GM21737 (cell line): ENCODE results near the gene C9orf43.
"Not testable (repeated sequence)": the region's sequence is repeated elsewhere in the genome, so short reads cannot be mapped to it uniquely, and the experiment has no call there.

Experiments used
- ATAC-seq: cut with Tn5 transposase; IDR thresholded peaks from one replicate; pipeline ENCODE4 v1.9.1; 2021; ENCODE audit warnings: mild to moderate bottlenecking, moderate library complexity; ENCODE audit not compliant: unreplicated experiment

C9orf43 gene

DNA sequence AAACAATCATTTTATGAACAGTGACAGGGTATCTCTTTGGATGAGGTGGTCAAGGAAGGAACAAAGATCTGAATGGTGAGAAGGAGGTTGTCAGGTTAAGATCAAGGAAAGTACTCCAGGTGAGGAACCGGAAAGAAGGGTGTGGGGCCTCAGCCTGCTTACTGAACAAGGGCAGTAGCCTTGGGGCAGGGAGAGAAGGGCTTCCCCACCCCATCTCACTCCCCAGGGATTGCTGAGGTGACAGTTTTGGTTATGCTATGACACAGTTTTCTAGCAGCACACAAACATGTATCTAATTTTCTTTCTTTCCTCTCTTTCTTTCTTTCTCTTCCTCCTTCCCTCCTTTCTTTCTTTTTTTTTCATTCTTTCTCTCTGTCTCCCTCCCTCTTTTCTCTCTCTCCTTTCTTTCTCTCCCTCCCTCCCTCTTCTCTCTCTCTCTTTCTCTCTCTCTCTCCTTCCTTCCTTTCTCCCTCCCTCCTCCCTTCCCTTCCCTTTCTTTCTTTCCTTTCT lies 29.6 kb upstream of the C9orf43 start:
- peak; percentile 53 for ATAC-seq

DNA sequence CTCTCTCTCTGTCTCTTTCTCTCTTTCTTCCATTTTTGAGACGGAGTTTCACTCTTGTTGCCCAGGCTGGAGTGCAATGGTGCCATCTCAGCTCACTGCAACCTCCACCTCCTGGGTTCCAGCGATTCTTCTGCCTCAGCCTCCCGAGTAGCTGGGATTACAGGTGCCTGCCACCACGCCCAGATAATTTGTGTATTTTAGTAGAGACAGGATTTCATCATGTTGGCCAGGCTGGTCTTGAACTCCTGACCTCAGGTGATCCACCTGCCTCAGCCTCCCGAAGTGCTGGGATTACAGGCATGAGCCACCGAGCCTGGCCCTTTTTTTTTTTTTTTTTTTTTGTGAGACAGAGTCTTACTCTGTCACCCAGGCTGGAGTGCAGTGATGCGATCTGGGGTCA lies 29.1 kb upstream of the C9orf43 start:
- ATAC-seq: not testable (repeated sequence)

DNA sequence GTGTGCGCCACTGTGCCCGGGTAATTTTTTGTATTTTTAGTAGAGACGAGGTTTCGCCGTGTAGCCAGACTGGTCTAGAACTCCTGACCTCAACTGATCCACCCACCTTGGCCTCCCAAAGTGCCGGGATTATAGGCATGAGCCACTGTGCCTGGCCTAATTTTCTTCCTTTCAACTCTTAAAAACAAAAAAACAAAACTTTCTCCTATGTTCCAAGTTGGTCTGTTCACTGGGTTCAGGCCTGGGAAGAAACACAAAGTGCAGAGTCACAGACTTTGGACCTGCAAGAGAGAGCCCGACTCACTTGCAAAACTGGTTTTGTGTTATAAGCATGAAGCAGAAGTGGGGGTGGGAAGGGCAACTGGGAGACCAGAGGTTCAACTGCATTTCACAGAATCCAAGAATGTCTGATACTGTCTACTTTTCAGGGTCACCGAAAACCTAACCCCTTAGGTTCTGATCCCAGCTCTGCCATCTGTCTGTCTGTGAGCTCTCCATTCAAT lies 28.6 kb upstream of the C9orf43 start:
- ATAC-seq: no peak

DNA sequence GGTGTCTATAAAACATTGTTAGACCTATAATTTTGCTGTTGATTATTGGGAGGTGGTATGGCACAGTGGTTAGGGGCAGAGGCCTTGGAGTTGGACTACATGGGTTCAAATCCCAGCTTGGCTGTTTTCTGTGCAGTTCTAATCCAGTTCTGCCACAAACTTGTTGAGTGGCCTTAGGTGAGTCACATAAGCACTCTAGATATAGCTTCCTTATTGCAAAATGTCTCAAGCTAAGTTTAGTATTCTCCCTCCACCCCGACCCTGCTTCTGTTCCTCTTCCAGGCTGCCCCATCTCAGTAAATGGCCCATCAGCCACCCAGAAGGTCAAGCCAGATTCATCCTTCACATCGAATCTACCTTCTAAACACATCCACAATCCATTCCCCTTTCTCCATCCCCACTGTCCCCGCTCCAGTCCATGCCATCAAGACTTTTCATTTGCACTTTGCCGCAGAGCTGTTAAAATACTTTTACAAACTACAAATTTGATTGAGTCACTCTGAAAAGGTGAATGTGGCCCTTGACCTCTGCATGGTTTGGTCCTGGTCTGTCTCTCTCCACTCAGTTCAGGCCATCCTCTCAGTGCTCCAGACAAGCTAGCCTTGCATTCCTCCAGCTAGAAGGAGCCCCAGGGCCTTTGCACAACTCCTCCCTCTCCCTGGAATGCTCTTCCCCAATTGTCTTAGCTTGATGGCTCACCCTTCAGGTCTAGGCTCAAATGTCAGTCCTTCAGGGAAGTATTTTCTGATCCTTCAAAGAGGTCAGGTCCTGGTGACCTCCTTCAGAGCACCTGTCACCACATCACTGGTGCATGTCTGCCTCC lies 23.8 kb upstream of the C9orf43 start:
- no peak for ATAC-seq

DNA sequence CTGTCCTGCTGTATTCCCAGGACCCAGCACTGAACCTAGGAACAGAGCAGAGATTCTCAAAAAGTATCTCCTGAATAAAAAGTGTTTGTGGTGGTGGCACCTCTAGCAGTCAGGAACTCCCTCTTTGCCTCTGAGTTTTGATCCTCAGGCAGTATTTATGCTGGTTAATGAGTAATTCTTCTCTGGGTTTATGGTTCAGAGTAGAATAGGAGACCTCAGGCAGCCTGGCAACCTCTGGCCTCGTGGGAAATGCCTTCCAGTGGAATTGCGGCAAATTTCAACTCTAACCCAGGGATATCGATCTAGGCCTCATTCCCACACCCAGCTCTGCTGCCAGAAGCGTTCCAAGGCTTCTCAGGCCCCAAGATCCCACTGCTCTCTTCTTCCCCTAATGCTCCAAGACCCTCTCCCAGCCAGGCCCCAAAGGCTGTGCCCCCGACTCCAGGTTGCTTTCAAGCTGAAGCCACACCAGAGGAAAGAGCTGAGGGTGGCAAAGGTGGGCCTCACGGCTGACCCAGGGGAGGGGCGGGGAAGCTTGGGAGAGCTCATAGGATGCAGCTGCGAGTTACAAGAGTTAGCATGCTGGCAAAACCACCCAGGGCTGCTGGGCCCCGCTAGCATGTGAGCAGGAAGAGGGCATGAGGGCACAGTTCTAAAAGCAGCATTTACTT lies 22.9 kb upstream of the C9orf43 start:
- ATAC-seq: no peak

DNA sequence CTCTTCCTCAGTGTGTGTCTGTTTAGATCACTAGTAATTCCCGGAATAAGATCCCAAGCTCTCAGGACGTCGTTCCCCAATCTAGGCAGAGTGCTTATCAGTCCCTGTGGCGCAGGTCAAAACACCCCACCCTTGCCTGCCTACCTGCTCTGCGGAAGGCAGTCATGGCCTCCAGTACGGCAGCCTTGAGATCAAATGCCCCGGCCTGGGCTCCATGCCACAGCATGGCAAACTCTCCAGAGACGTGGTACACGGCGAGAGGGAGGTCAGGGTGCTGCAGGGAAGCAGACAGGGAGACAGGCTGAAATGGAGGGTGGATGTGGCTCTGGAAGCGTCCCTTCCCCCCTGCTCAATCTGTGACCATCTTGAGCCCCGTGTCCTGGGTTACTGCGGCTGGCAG lies 21.7 kb upstream of the C9orf43 start:
- no peak for ATAC-seq

DNA sequence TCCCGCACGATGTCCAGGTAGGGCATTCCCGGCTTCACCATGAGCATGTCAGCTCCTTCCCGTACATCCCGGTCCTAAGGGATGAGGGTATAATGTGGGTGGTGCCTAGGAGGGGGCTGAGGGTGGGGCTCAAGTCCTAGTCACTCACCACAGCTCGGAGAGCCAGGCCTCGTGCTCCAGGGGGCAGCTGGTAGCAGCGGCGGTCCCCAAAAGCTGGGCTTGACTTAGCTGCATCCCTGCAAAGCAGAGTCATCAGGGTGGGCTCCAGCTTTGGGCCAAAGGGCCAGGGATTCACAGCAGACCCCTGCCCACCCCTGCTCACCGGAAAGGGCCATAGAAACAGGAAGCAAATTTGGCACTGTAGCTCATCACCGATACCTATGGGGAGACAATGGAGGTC lies 21.1 kb upstream of the C9orf43 start:
- no peak for ATAC-seq

DNA sequence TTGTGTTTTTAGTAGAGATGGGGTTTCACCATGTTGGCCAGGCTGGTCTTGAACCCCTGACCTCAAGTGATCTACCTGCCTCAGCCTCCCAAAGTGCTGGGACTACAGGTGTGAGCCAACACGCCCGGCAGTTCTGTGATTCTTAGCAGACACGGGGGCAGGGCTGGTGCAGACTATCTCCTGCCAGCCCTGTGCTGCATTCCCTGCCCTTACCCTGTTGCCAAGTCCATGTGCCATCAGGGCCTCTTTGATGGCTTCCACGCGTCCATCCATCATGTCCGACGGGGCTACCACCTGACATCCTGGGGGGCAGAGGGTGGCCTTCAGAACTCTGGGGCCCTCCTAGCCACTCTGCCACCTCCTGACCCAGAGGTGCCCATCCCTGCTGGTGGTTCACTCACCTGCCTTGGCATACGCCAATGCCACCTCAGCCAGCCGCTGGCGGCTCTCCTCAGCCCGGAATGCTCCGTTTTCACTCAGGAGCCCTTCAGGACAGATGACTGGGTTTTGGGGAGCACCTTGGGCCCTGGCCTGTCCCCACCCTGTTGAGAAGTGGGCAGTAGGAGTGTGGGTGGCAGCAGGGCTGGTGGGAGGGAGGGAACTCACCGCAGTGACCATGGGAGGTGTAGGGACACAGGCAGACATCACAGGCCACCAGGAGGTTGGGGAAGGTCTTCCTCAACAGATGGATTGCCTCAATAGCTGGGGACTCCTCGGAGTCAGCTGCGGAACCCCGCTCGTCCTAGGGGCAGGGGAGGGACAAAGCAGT lies 20.2 kb upstream of the C9orf43 start:
- ATAC-seq: no peak

DNA sequence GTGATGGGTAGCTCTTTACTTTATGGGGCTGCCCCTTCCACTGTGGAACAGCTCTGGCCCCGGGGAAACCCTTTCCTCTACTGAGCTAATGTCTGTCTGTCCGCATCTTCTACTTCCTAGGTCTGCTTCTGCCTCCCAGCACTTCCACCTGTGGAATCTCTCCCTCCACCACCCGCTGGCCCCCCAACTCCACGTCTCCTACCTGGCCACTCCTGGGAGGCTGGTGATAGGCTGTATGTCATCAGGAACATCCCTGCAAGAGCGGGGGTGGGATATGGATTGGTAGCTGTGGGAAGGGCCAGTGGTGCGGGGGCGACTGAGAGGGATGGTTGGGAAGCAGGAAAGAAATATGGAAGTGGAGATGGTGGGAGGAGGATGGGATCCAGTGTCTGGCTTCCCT lies 18.6 kb upstream of the C9orf43 start:
- no peak for ATAC-seq

DNA sequence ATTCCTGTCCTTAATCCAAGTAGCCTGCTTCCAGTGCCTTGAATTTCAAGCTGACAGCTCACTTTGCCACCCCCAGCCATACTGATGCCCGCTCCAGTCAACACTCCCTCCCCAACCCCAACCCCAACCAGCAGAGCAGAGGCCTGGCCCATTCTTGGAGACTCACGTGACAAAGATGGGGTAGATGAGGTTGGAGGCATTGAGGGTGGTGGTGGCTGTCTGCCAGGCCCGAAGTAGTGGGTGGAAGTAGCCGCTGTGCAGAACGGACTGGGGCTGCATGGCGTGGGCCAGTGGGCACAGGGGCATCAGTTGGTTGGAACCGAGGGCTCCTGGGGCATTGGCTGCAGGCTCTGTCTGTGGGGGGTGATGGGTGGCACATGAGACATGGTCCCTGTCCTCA lies 17.3 kb upstream of the C9orf43 start:
- ATAC-seq: no peak

DNA sequence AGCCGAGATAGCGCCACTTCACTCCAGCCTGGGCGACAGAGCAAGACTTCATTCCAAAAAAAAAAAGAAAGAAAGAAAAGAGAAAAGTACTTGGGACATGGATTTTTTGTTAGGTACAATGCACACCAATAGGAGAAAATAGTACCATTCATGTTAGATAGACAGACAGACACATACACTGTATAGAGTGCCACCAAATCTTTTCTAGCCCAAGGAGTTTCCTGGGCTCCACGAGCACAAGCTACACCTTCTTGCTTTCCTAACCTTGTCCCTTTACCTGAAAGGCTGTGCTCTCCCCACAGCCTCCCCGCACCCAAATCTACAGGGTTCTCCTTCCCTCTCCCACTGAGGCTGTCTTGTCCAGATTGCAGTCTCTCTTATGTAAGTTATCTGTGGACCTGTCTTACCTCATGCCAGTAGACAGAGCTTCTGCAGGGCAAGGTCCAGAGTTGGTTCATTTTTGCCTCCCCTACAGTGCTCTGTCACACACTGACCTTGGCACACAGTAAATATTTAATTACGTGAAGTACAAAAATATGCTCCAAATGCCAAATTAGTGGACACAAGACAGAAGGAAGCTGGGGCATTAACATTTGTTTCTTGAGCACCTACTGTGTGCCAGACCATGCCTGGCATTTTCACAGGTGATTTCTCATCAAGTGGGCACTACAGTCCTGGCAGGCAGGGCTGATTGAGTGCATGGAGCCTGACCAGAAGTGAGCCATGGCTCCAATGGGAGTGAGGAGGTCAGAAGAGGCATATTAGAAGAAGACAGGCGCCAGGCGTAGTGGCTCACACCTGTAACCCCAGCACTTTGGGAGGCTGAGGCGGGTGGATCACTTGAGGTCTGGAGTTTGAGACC lies 15.3 kb upstream of the C9orf43 start:
- ATAC-seq: no peak

DNA sequence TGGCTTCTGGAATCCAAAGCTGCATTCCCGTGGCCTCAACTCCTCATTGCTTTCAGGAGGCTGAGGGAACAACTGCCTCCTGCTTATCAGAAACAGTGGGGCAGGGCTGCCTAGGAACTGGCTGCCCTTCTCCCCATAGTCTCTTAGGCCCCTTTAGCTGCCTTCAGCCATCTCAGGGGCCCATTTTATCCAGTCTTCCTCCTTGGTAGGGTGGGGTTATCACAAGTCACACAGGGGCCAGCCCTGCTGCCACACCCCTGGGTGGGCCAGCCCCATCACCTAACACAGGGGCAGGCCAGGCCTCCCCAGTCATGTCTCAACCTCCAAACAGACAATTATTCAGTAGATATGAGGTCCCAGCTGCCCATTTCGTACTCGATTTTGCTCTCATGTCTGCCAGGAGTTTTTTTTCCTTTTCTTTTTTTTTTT lies 13.3 kb upstream of the C9orf43 start:
- no peak for ATAC-seq

DNA sequence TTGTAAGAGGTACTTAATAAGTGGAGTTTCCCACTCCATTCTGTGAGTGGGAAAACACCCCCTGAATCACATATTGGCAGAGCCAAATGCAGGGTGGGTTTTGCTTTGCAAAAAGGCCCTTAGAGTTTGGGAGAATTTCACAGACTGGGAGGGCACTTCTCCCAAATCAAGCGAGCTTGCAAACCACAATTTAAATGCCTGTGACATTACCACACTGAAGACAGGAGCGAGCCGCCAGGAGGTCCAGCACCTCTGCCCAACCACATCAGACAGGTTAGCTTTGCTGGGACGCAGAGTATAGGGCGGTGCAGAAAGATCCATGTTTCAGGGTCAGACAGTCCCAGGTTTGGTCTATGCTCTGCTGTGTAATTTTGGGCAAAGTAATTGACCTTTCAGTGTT lies 11.8 kb upstream of the C9orf43 start:
- ATAC-seq: no peak

DNA sequence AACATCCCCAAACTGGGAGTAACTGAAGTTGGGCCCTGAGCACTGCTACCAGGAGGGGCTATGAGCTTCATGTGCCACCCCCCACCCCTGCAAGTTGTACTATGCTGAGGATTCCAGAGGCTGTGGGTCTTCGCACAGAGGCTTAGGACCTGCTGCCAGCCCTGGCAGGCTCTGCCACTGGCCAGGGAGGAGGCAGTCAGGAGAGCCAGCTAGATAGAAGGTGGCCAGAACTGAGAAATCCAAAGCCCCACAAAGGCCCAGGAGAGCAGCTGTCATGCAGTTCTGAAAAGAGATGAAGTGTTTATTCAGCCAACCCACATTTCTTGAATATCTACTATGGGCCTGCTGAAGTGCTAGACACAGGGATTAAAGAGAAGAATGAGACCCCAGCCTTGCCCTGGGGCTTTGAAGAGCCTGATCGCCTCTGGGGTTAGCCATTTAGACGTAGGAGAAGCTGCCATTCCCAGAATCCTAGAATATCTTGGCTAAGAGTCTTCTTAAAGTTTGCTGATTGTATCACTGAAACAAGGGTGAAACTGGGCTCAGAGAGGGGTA lies 10.8 kb upstream of the C9orf43 start:
- ATAC-seq: no peak

DNA sequence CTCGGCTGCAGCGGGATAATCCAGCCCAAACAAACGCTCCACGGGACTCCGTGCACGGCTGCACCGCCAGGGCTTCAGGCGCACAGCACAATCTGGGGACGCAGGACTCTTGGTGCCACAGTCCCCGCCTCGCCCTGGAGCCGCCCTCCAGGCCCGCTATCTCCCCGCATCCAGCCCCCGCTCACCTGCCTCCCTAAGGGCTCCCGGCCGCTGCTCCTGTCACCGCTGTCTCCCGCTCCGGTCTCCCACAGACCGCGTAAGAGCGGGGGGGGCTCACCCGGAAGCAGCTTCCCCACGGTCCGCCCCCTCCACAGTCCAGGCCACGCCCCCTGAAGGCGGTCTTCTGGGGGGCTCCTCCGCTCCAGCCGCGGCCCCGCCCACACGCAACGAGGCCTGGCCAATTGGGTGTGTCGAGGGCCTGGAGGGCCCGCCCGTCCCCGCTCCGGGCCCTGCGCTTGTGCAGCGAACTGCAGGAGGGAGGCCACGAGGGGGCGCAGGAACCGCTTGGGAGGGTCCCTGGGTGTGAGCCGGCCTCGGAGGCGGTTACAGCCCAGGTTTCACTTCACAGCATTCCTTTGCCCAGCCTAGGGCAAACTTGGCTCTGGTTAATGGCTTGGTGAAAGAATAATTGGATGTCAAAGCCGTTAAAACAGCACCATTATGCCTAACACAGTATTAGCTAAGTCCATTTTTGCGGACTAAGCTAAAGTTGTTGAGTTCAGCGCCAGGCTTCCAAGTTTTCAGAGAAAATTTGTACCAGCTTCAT lies 9.3 kb upstream of the C9orf43 start, which contains the start of gene ALAD:
Gene ALAD, minus strand, starts transcription at position 258 of the 766 bp plus-strand sequence. CDS start 7,725 bp downstream, outside the sequence.
- ATAC-seq: peak; percentile 99

DNA sequence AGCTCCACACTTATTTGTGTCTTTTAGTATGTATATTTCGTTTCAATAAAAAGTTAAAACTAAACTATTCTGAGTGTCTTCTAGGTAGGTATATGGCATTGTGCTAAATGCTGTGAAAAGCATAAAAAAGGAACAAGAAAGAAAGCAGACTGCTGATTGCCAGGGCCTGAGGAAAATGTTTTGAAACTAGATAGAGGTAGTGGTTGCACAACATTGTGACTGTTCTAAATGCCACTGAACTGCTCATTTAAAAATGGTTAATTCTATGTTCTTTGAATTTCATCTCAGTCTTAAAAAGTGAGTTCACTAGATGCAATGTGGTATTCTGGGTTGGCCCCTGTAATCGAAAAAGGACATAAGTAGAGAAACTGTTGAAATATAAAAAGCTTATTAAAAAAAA lies 6.9 kb upstream of the C9orf43 start:
- no peak for ATAC-seq

DNA sequence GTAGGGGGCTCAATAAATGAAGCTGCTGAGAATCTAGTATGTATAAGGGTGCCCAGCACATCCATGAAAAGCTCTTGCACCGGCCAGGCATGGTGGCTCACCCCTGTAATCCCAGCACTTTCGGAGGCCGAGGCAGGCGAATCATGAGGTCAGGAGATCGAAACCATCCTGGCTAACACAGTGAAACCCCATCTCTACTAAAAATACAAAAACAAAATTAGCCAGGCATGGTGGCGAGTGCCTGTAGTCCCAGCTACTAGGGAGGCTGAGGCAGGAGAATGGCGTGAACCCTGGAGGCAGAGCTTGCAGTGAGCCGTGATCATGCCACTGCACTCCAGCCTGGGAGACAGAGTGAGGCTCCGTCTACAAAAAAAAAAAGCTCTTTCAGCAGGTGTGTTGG lies 4.2 kb upstream of the C9orf43 start:
- ATAC-seq: not testable (repeated sequence)

DNA sequence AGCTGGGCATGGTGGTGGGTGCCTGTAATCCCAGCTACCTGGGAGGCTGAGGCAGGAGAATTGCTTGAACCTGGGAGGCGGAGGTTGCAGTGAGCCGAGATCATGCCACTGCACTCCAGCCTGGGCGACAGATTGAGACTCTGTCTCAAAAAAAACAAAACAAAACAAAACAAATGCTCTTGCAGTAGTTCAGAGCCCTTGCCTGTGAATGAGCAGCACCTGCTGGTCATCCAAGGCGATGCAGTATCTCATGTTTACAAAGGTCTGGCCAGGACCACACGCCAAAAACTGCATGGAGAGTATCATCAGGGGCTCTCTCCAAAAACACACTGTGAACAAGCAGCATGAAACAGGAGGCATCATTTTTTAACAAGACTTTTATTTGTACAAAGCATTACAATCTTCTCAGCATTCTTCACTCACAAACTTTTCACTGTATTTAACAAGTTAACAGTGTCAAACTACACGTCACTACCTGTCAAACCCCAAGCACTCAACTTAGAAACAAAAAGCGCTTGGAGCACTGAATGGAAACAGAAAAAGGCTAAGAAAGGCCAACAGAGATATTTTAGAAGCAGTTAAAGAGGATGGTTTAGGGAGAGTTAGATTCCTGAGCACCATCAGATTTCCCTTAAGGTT lies 3.6 kb upstream of the C9orf43 start:
- not testable (repeated sequence) for ATAC-seq

DNA sequence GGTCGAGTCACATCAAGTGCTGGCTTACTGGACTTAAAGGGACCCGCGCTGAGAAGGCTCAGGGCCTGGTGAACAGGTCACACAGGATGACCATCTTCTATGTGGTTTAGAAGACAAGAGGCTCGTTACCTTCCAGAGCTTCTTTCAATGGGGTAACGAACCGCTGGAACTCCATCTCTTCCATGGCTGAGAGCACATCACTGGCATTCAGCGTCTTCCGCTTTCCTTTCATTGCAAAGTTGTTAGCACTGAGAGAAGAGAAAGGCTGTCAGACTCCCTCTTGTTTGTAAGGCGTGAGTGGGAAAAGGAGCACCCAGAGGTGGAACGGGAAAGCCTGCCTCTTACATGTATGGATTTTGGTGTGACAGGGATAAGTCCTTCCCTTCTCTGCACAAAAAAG lies 1.1 kb upstream of the C9orf43 start:
- no peak for ATAC-seq
